C4-2B (cell line): Measurements from ENCODE around the gene ZBTB7B.
A peak's percentile ranks its signal among the peaks of the same experiment; 100 is the strongest.

ENCODE experiments used
- H3K27ac ChIP-seq: fragments of 450-650 bp; 2 replicates; pipeline ENCODE4 v1.5.1; 2017
- ZFX ChIP-seq: fragments of 450-650 bp; IDR thresholded peaks from 2 replicates; pipeline ENCODE4 v1.6.1; 2017
- TF ChIP-seq, protein P1 (sequence below): fragments of 450-650 bp; conservative IDR thresholded peaks from 2 replicates; pipeline ENCODE4 v1.5.1; 2017; ENCODE audit warnings: mild to moderate bottlenecking

ZBTB7B gene

GRCh38 chr1:154957091-154957657 is 45.4 kb upstream of the ZBTB7B start:
- peak overlapping the region; percentile 31; the same call in 1 of the 2 replicates for H3K27ac ChIP-seq
- TF ChIP-seq, protein P1, sequence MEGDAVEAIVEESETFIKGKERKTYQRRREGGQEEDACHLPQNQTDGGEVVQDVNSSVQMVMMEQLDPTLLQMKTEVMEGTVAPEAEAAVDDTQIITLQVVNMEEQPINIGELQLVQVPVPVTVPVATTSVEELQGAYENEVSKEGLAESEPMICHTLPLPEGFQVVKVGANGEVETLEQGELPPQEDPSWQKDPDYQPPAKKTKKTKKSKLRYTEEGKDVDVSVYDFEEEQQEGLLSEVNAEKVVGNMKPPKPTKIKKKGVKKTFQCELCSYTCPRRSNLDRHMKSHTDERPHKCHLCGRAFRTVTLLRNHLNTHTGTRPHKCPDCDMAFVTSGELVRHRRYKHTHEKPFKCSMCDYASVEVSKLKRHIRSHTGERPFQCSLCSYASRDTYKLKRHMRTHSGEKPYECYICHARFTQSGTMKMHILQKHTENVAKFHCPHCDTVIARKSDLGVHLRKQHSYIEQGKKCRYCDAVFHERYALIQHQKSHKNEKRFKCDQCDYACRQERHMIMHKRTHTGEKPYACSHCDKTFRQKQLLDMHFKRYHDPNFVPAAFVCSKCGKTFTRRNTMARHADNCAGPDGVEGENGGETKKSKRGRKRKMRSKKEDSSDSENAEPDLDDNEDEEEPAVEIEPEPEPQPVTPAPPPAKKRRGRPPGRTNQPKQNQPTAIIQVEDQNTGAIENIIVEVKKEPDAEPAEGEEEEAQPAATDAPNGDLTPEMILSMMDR: no peak
- no peak for TF ChIP-seq ZFX

DNA sequence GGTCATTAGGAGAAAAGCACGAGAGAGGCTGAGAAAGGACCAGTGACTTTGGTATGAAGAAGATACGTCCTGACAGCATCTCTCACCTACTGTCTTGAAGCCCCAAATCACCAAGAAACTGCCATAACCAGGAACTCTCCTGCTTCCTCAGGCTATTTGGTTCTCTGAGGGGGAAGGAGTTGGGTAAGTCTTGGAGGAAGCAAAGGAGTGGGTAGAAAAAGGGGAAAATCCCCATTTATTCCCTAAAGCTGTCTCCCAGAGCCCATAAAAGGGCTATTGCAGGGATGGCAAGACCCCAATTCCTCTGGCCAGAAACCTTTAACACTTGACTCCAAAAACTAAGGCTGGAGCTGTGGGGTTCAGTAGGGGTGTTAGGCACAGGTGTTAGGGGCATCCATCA is 44.6 kb upstream of the ZBTB7B start:
- H3K27ac ChIP-seq: no peak overlapping the region
- TF ChIP-seq, protein P1: no peak
- TF ChIP-seq ZFX: no peak

- H3K27ac ChIP-seq: no peak overlapping the region
- TF ChIP-seq, protein P1: no peak
Observed at GRCh38 chr1:154958681-154959425, 43.7 kb upstream of the ZBTB7B start.

GRCh38 chr1:154959426-154959780 is 43.2 kb upstream of the ZBTB7B start:
- TF ChIP-seq, protein P1: no peak
- TF ChIP-seq ZFX: no peak
- H3K27ac ChIP-seq: no peak overlapping the region

DNA sequence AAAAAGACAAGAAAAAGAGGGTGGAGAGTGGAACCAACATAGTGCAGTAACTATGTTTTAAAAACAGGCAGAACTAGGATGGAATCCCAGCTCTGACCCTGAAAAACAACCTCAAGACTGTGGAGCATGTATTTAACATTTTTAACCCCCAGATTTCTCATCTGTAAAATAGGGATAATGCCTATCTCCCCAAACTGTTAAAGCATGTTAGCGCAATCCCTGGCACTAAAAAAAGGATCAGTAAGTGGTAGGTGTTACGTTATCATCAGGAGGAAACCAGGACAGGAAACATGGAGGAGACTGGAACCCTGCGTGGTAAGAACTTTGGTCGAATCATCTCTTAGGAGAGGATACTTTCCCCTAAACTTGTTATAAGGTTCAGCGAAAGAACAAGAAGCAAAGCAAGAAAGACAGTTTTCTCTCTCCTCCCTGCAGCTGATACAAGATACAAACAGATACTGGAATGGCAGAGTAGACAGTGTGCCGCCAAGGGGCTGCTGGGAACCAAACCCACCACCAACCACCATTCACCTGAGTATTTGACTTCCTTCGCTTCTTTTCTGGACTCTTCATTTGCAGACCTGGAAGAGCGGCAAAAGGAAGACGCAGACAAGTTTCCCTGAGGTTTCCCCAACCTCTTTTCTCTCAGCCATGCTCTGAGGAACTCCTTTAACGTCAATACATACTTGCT is 42.0 kb upstream of the ZBTB7B start:
- H3K27ac ChIP-seq: peak overlapping the region; percentile 99
- no peak for TF ChIP-seq ZFX
- TF ChIP-seq, protein P1: no peak

DNA sequence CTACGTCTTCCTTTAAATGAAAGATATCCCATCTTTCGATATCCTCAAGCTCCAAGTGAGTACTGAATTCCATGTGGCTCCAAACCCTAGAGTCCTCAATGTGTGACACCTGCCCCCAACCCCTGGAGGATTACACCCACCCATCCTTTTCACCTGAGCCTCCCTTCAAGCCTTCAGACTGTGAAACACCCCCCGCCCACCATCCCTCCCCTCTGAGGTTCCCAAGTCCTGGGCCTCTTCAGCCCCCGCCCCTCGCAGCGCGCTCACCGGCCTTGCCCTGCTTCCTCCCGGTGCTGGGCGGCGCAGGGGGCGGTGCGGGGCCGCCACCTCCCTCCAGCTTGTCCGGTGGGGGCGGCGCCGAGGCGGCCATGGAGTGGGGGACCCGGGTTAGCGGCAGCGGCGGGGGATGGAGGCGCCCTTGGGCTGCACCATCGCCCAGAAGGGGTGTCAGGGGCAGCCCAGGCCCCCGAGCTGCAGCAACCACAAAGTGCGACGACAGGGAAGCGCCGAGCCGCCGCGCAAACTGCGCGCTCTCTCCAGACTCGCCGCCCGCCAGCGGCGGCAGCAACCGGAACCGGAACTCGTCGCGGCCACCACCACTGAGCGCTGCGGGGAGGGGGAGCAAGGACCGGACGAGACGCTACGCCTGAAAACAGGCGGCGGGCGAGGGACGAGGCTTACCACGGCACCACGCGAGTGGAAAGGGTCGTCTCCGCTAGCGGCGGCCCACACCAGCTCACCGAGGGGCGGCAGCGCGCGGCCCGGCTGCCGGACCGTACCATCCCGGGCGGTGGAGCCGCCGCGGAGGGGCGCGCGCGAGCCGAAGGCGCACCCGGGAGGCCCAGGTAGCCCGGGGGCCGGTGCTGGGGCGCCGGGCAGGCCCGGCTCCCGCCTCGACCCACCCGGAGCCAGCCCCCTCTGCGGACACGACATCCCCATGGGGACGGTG is 41.1 kb upstream of the ZBTB7B start, which contains the start of gene PYGO2:
Gene PYGO2 (minus strand): TSS at position 576 of the 949 bp plus-strand sequence. CDS start 206 bp downstream, at position 370.
- H3K27ac ChIP-seq: peak within 1 kb of the TSS; percentile 99
- TF ChIP-seq ZFX: peak; percentile 87; the same call in 1 of the 2 replicates
- TF ChIP-seq, protein P1: peak; percentile 92
